K562 (cell line): Measurements from ENCODE around the gene TBX1. TPM values are rescaled to one million over a fixed set of nuclear protein-coding genes. Genes with fewer than 3 reads are reported as not detected.
A peak's percentile ranks its signal among the peaks of the same experiment; 100 is the strongest.

Experiments
- ATF1 ChIP-seq, 2 experiments: fragments of 450-650 bp in 1 of 2; IDR thresholded peaks; 2 replicates each; pipeline ENCODE4 v1.6.1; 2016; ENCODE audit warnings: missing compliant biosample characterization in 1 of 2, missing genetic modification characterization in 1 of 2
- BCOR ChIP-seq: fragments of 450-650 bp; IDR thresholded peaks from 2 replicates; pipeline ENCODE4 v1.6.1; 2016
- BRCA1 ChIP-seq, 2 experiments: fragments of 450-650 bp in 1 of 2; sonication (generic) in 1 of 2; formaldehyde crosslinking in 1 of 2; IDR thresholded peaks; 2 replicates each; pipeline versions ENCODE4 v1.5.0 to v1.6.1; 2017 to 2020; ENCODE audit warnings: mild to moderate bottlenecking in 1 of 2, missing genetic modification reagents in 1 of 2
- ERF ChIP-seq: fragments of 450-650 bp; formaldehyde crosslinking; IDR thresholded peaks from 2 replicates; pipeline ENCODE4 v1.4.0; 2020; ENCODE audit warnings: mild to moderate bottlenecking, mixed read lengths
- FOSL1 ChIP-seq: fragments of 200-800 bp; sonication (Bioruptor generic); conservative IDR thresholded peaks from 2 replicates; pipeline ENCODE4 v1.6.1; 2016; ENCODE audit warnings: missing genetic modification characterization, missing compliant biosample characterization
- FOXA3 ChIP-seq, 2 experiments: fragments of 450-650 bp in 1 of 2; sonication (generic) in 1 of 2; formaldehyde crosslinking; IDR thresholded peaks in 1 of 2; conservative IDR thresholded peaks in 1 of 2; 2 replicates each; pipeline versions ENCODE4 v1.4.0 to v1.8.0; 2020 to 2022; ENCODE audit warnings: mild to moderate bottlenecking in 2 of 2, missing genetic modification reagents in 1 of 2
- HDAC1 ChIP-seq, 2 experiments: fragments of 450-650 bp; IDR thresholded peaks; 2 replicates each; pipeline ENCODE4 v1.6.1; 2016 to 2017; ENCODE audit warnings: inconsistent platforms in 1 of 2, mild to moderate bottlenecking in 1 of 2, moderate library complexity in 1 of 2
- HMBOX1 ChIP-seq: sonication (generic); IDR thresholded peaks from 2 replicates; pipeline ENCODE4 v1.6.1; 2016
- ID3 ChIP-seq, 2 experiments: fragments of 250-450 bp in 1 of 2; fragments of 450-650 bp in 1 of 2; sonication (Bioruptor Pico) in 1 of 2; IDR thresholded peaks; 2 replicates each; pipeline versions ENCODE4 v1.6.1 to v1.8.0; 2016 to 2021; ENCODE audit warnings: mild to moderate bottlenecking in 2 of 2, moderate library complexity in 2 of 2, missing compliant biosample characterization in 1 of 2, missing genetic modification characterization in 1 of 2
- JUND ChIP-seq, 2 experiments: IDR thresholded peaks; 2 replicates in 1 of 2; 3 replicates in 1 of 2; pipeline ENCODE4 v1.6.1; 2011; ENCODE audit warnings: borderline replicate concordance in 2 of 2, low read depth in 2 of 2, low read length in 2 of 2, improper control_type of control experiment in 1 of 2, missing biosample characterization in 1 of 2, missing genetic modification characterization in 1 of 2, missing genetic modification reagents in 1 of 2
- KLF1 ChIP-seq: fragments of 450-650 bp; IDR thresholded peaks from 2 replicates; pipeline ENCODE4 v1.6.1; 2016; ENCODE audit warnings: missing genetic modification characterization, missing compliant biosample characterization
- LCOR ChIP-seq: sonication (generic); formaldehyde crosslinking; IDR thresholded peaks from 2 replicates; pipeline ENCODE4 v1.8.0; 2022; ENCODE audit warnings: mild to moderate bottlenecking, missing genetic modification reagents
- MAFG ChIP-seq: fragments of 450-650 bp; conservative IDR thresholded peaks from 2 replicates; pipeline ENCODE4 v1.6.1; 2016; ENCODE audit warnings: missing genetic modification characterization, missing compliant biosample characterization
- MTA3 ChIP-seq: fragments of 450-650 bp; formaldehyde crosslinking; IDR thresholded peaks from 2 replicates; pipeline ENCODE4 v1.6.1; 2017; ENCODE audit warnings: mild to moderate bottlenecking, borderline replicate concordance
- NBN ChIP-seq: fragments of 450-650 bp; IDR thresholded peaks from 2 replicates; pipeline ENCODE4 v1.6.1; 2016; ENCODE audit warnings: low read depth, mild to moderate bottlenecking
- NELFE ChIP-seq: IDR thresholded peaks from 2 replicates; pipeline ENCODE4 v1.6.1; 2011; ENCODE audit warnings: mild to moderate bottlenecking; ENCODE audit not compliant: insufficient read depth, insufficient read length
- NFE2L1 ChIP-seq: fragments of 450-650 bp; IDR thresholded peaks from 2 replicates; pipeline ENCODE4 v1.6.1; 2016; ENCODE audit warnings: missing genetic modification characterization, low read depth, mild to moderate bottlenecking, missing compliant biosample characterization, moderate library complexity, borderline replicate concordance
- NR2F6 ChIP-seq: fragments of 450-650 bp; formaldehyde crosslinking; IDR thresholded peaks from 2 replicates; pipeline ENCODE4 v1.4.0; 2020; ENCODE audit warnings: mild to moderate bottlenecking
- NR4A1 ChIP-seq, 2 experiments: fragments of 250-450 bp in 1 of 2; fragments of 450-650 bp in 1 of 2; sonication (Bioruptor Pico) in 1 of 2; IDR thresholded peaks; 2 replicates each; pipeline versions ENCODE4 v1.4.0 to v1.6.1; 2016 to 2020; ENCODE audit warnings: mild to moderate bottlenecking in 2 of 2, missing compliant biosample characterization in 1 of 2, missing genetic modification characterization in 1 of 2, moderate library complexity in 1 of 2
- SMAD1 ChIP-seq: fragments of 150-350 bp; IDR thresholded peaks from 2 replicates; pipeline ENCODE4 v1.6.1; 2014; ENCODE audit warnings: low read length, low read depth; ENCODE audit not compliant: partially characterized antibody
- SNIP1 ChIP-seq: fragments of 450-650 bp; IDR thresholded peaks from 2 replicates; pipeline ENCODE4 v1.7.1; 2017; ENCODE audit warnings: low read depth, mild to moderate bottlenecking
- STAT6 ChIP-seq: sonication (generic); formaldehyde crosslinking; IDR thresholded peaks from 2 replicates; pipeline ENCODE4 v1.8.1; 2023; ENCODE audit warnings: mild to moderate bottlenecking, missing genetic modification reagents
- TBP ChIP-seq: optimal IDR thresholded peaks from 2 replicates; pipeline ENCODE3; 2011; ENCODE audit warnings: low read depth, low read length, improper control_type of control experiment
- ZBTB7A ChIP-seq: IDR thresholded peaks from 2 replicates; pipeline ENCODE4 v1.6.1; 2011; ENCODE audit warnings: low read depth, mild to moderate bottlenecking, low read length, moderate library complexity, borderline replicate concordance; ENCODE audit not compliant: control insufficient read depth
- ZNF224 ChIP-seq: sonication (generic); formaldehyde crosslinking; IDR thresholded peaks from 2 replicates; pipeline ENCODE4 v1.8.0; 2022; ENCODE audit warnings: mild to moderate bottlenecking, missing genetic modification reagents
- polyA plus RNA-seq, 8 experiments: library from polyadenylated mRNA; depleted of rRNA in 4 of 8; stranded (reverse) in 5 of 8; unstranded in 3 of 8; fragments of >200 nt; fragmentation: Nextera tagmentation in 2 of 8; fragmentation: Illumina TruSeq in 1 of 8; extraction: Ambion mirVana in 2 of 8; extraction: Trizol in 1 of 8; gene quantifications; 2 replicates each; pipeline versions ENCODE4 v1.2.1 to v1.2.3, GENCODE V29; 2011 to 2014; ENCODE audit warnings: inconsistent platforms in 1 of 8, missing spikeins in 1 of 8
- total RNA-seq, 7 experiments: library from RNA; depleted of rRNA in 6 of 7; stranded (reverse); fragments of >200 nt in 6 of 7; fragmentation: Illumina TruSeq in 2 of 7; extraction: Trizol in 2 of 7; gene quantifications; 2 replicates each; pipeline versions ENCODE4 v1.2.1 to v1.2.3, GENCODE V29; 2011 to 2021; ENCODE audit warnings: low replicate concordance in 1 of 7

Gene TBX1
- total and polyA plus RNA-seq, 9 of the 15 experiments (the other 6 are each of a cell fraction or from before 2014, with no cell fraction given) = 0.07 to 35.0 (median 3.9) TPM

GRCh38 chr22:19743081-19743480, 17.5 kb upstream of the TBX1 start (continued):
- TF ChIP-seq NR4A1 (CRISPR knock-in tag; IDR thresholded peaks at IDR 0.05) = no peak
- TF ChIP-seq NR4A1 (tag; IDR thresholded peaks at IDR 0.05) = no peak
- no peak for TF ChIP-seq MAFG (tag)
- no peak for TF ChIP-seq ID3 (CRISPR knock-in tag; IDR thresholded peaks at IDR 0.05)
- peak; percentile 59; the same call in 1 of the 2 replicates for TF ChIP-seq ID3 (tag; IDR thresholded peaks at IDR 0.05)
- TF ChIP-seq HDAC1 (IDR thresholded peaks at IDR 0.05) = no peak
- TF ChIP-seq ZBTB7A = peak; percentile 14; the same call in 1 of the 2 replicates
- peak; percentile 59; the same call in 1 of the 2 replicates for TF ChIP-seq BCOR
- TF ChIP-seq TBP = no peak
- TF ChIP-seq ATF1 (CRISPR knock-in tag; IDR thresholded peaks at IDR 0.05) = peak; percentile 24; the same call in 1 of the 2 replicates
- no peak for TF ChIP-seq ATF1 (tag; IDR thresholded peaks at IDR 0.05)
- TF ChIP-seq SNIP1 = no peak
- TF ChIP-seq HMBOX1 = no peak
- no peak for TF ChIP-seq JUND (IDR thresholded peaks at IDR 0.05; ENCODE audit: borderline replicate concordance, low read depth, low read length)
- no peak for TF ChIP-seq JUND (tag; IDR thresholded peaks at IDR 0.05; ENCODE audit: borderline replicate concordance, low read depth, low read length)
- no peak for TF ChIP-seq BRCA1 (IDR thresholded peaks at IDR 0.05)
- no peak for TF ChIP-seq BRCA1 (CRISPR knock-in tag; IDR thresholded peaks at IDR 0.05)
- TF ChIP-seq MTA3 = no peak
- peak; percentile 12 for TF ChIP-seq NELFE
- TF ChIP-seq NBN = no peak
- no peak for TF ChIP-seq NFE2L1 (tag)
- no peak for TF ChIP-seq SMAD1
- TF ChIP-seq ERF = 0 out of 2 replicates have a peak, but pooled peaks have one; percentile 56
- TF ChIP-seq FOXA3 (CRISPR knock-in tag; conservative IDR thresholded peaks at IDR 0.05 in 1 of 2, IDR thresholded peaks at IDR 0.05 in 1 of 2) = no peak
- no peak for TF ChIP-seq LCOR (CRISPR knock-in tag)
- TF ChIP-seq FOSL1 (tag) = no peak
- no peak for TF ChIP-seq ZNF224 (CRISPR knock-in tag)
- TF ChIP-seq STAT6 (CRISPR knock-in tag) = peak; percentile 46; the same call in 1 of the 2 replicates
- 0 out of 2 replicates have a peak, but pooled peaks have one; percentile 17 for TF ChIP-seq KLF1 (tag)
- TF ChIP-seq NR2F6 (CRISPR knock-in tag) = no peak
